Liver (tissue), 9 donors: Measurements from ENCODE around the gene MICAL3. TPM values are rescaled to one million over a fixed set of nuclear protein-coding genes. Genes with fewer than 3 reads are reported as not detected.

ENCODE experiments used
- DNase-seq: peaks from one replicate; pipeline ENCODE4 v3.0.0-alpha.2; 2017; ENCODE audit warnings: low spot score
- H3K27ac ChIP-seq, 2 donors: one replicate each; pipeline ENCODE4 v1.7.0; 2013; ENCODE audit warnings: inconsistent platforms in 2 of 2, low read length in 2 of 2, control low read depth in 1 of 2, low read depth in 1 of 2, mild to moderate bottlenecking in 1 of 2
- H3K27me3 ChIP-seq, 4 donors: one replicate each; pipeline versions ENCODE4 v1.6.1 to v1.7.0; 2013; ENCODE audit warnings: low read length in 3 of 4, inconsistent platforms in 1 of 4, mild to moderate bottlenecking in 1 of 4, moderate library complexity in 1 of 4; ENCODE audit not compliant: control insufficient read depth in 4 of 4, insufficient read depth in 4 of 4
- H3K36me3 ChIP-seq, 4 donors: one replicate each; pipeline versions ENCODE4 v1.6.1 to v1.7.0; 2013; ENCODE audit warnings: low read length in 3 of 4, mild to moderate bottlenecking in 3 of 4, low read depth in 1 of 4, moderate library complexity in 1 of 4; ENCODE audit not compliant: control insufficient read depth in 4 of 4, insufficient read depth in 3 of 4
- H3K4me1 ChIP-seq, 4 donors: one replicate each; pipeline versions ENCODE4 v1.6.1 to v1.7.0; 2013; ENCODE audit warnings: low read length in 3 of 4, mild to moderate bottlenecking in 3 of 4, moderate library complexity in 1 of 4; ENCODE audit not compliant: control insufficient read depth in 4 of 4, insufficient read depth in 4 of 4
- H3K4me3 ChIP-seq, 3 donors: one replicate each; pipeline versions ENCODE4 v1.6.1 to v1.7.0; 2013; ENCODE audit warnings: low read length in 3 of 3, control low read depth in 1 of 3, low read depth in 1 of 3, mild to moderate bottlenecking in 1 of 3
- H3K9ac ChIP-seq, 2 donors: one replicate each; pipeline ENCODE4 v1.7.0; 2013; ENCODE audit warnings: low read length in 2 of 2, mild to moderate bottlenecking in 2 of 2, moderate library complexity in 2 of 2, control low read depth in 1 of 2, low read depth in 1 of 2
- H3K9me3 ChIP-seq, 4 donors: one replicate each; pipeline versions ENCODE4 v1.6.1 to v1.7.0; 2013; ENCODE audit warnings: low read length in 3 of 4; ENCODE audit not compliant: control insufficient read depth in 4 of 4
- EGR1 ChIP-seq, 2 donors: IDR thresholded peaks; 2 replicates each; pipeline ENCODE4 v1.6.1; 2016 to 2018; ENCODE audit warnings: antibody characterized with exemption in 2 of 2, low read depth in 2 of 2
- FOXA1 ChIP-seq: IDR thresholded peaks from 2 replicates; pipeline ENCODE4 v1.6.1; 2016; ENCODE audit warnings: antibody characterized with exemption
- FOXA2 ChIP-seq: IDR thresholded peaks from 2 replicates; pipeline ENCODE4 v1.6.1; 2016; ENCODE audit warnings: antibody characterized with exemption
- GABPA ChIP-seq, 2 donors: IDR thresholded peaks in 1 of 2; conservative IDR thresholded peaks in 1 of 2; 2 replicates each; pipeline ENCODE4 v1.6.1; 2016; ENCODE audit warnings: antibody characterized with exemption in 2 of 2, mild to moderate bottlenecking in 1 of 2, moderate library complexity in 1 of 2
- HNF4A ChIP-seq, 2 donors: conservative IDR thresholded peaks; 2 replicates each; pipeline ENCODE4 v1.6.1; 2016; ENCODE audit warnings: antibody characterized with exemption in 2 of 2, mild to moderate bottlenecking in 2 of 2
- HNF4G ChIP-seq: IDR thresholded peaks from 2 replicates; pipeline ENCODE4 v1.6.1; 2016; ENCODE audit warnings: antibody characterized with exemption
- JUND ChIP-seq, 2 donors: IDR thresholded peaks; 2 replicates each; pipeline ENCODE4 v1.6.1; 2016; ENCODE audit warnings: antibody characterized with exemption in 2 of 2
- NR2F2 ChIP-seq: IDR thresholded peaks from 2 replicates; pipeline ENCODE4 v1.6.1; 2016; ENCODE audit warnings: antibody characterized with exemption
- RAD21 ChIP-seq, 2 donors: IDR thresholded peaks; 2 replicates each; pipeline ENCODE4 v1.6.1; 2016; ENCODE audit warnings: antibody characterized with exemption in 2 of 2, mild to moderate bottlenecking in 2 of 2
- RXRA ChIP-seq, 2 donors: IDR thresholded peaks; 2 replicates each; pipeline ENCODE4 v1.6.1; 2017 to 2018; ENCODE audit warnings: antibody characterized with exemption in 2 of 2, mild to moderate bottlenecking in 1 of 2
- SP1 ChIP-seq: IDR thresholded peaks from 2 replicates; pipeline ENCODE4 v1.6.1; 2018; ENCODE audit warnings: antibody characterized with exemption, mild to moderate bottlenecking
- TAF1 ChIP-seq: conservative IDR thresholded peaks from 2 replicates; pipeline ENCODE4 v1.6.1; 2016; ENCODE audit warnings: antibody characterized with exemption, mild to moderate bottlenecking
- YY1 ChIP-seq: IDR thresholded peaks from 2 replicates; pipeline ENCODE4 v1.6.1; 2016; ENCODE audit warnings: antibody characterized with exemption, mild to moderate bottlenecking
- WGBS: extraction: QIAGEN DNeasy Blood & Tissue Kit; methylation state at CpG from one replicate; pipeline ENCODE4 v1.1.7; 2013; 5-methylcytosine and 5-hydroxymethylcytosine counted together
- polyA plus RNA-seq, 2 donors: library from polyadenylated mRNA; stranded (reverse) in 1 of 2; unstranded in 1 of 2; fragments of 200-250 nt in 1 of 2; fragments of >200 nt in 1 of 2; fragmentation: Nextera tagmentation in 1 of 2; extraction: Ambion mirVana in 1 of 2; gene quantifications; one replicate each; pipeline versions ENCODE4 v1.2.1 to v1.2.3, GENCODE V29; 2013 to 2015
- total RNA-seq, 2 donors: library from RNA; depleted of rRNA; stranded (reverse); fragments of >200 nt; gene quantifications; one replicate each; pipeline ENCODE4 v1.2.3, GENCODE V29; 2014
- TF ChIP-seq, protein P1 (sequence below): IDR thresholded peaks from 2 replicates; pipeline ENCODE4 v1.6.1; 2016; ENCODE audit warnings: antibody characterized with exemption
- TF ChIP-seq, protein P2 (sequence below): fragments of 150-350 bp; IDR thresholded peaks from 2 replicates; pipeline ENCODE4 v1.5.1; 2017; ENCODE audit warnings: improper control_type of control experiment, low read depth, low read length; ENCODE audit not compliant: missing input control
- TF ChIP-seq, protein P3 (sequence below): IDR thresholded peaks from 2 replicates; pipeline ENCODE4 v1.6.1; 2016; ENCODE audit warnings: antibody characterized with exemption, mild to moderate bottlenecking
- TF ChIP-seq, protein P4 (sequence below): IDR thresholded peaks from 2 replicates; pipeline ENCODE4 v1.6.1; 2016; ENCODE audit warnings: antibody characterized with exemption
- TF ChIP-seq, protein P5 (sequence below): IDR thresholded peaks from 2 replicates; pipeline ENCODE4 v1.6.1; 2016; ENCODE audit warnings: antibody characterized with exemption
- donor health status: healthy.
- donor health status: healthy.
- donor health status: healthy.
- donor health status: healthy.
- donor health status: healthy.

MICAL3 gene
- total and polyA plus RNA-seq, 4 donors, result 6.4 to 38.4 (median 23.4) TPM

DNA sequence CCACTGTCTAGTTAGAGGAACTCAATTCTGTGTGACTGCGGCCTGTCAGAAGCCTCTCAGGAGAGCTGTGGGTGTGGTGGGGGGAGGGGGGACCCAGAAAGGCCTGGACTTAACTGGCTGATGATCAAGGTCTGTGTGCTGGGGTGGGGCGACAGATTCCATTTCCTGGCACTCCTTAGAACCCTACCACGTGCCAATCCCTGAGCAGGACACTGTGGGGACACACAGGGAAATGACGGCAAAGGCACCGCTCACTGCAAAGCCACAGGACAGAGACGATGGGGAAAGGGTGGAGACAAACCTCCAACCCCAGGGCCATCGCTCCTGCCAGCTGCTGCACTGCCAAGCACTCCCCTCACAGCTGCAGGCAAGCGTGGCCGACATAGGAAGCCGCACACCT is 191.7 kb downstream of the MICAL3 start:
- Histone ChIP-seq H3K36me3 (peaks cover 0 to 12% (median 5%) of the 10 kb centered on the region in 4 donors), H3K4me1 (peaks cover 4 to 73% (median 61%) of the 10 kb centered on the region in 4 donors), H3K27ac (peak overlapping the region; percentile 22 to 51), H3K9ac (no peak overlapping the region), H3K9me3 (no peaks in the 10 kb centered on the region), H3K4me3 (no peak overlapping the region), H3K27me3 (no peaks in the 10 kb centered on the region)
- 52% methylated on average over 10 of the region's 10 CpGs for WGBS
- no peak for DNase-seq
- TF ChIP-seq FOXA2, result no peak
- TF ChIP-seq, protein P1, sequence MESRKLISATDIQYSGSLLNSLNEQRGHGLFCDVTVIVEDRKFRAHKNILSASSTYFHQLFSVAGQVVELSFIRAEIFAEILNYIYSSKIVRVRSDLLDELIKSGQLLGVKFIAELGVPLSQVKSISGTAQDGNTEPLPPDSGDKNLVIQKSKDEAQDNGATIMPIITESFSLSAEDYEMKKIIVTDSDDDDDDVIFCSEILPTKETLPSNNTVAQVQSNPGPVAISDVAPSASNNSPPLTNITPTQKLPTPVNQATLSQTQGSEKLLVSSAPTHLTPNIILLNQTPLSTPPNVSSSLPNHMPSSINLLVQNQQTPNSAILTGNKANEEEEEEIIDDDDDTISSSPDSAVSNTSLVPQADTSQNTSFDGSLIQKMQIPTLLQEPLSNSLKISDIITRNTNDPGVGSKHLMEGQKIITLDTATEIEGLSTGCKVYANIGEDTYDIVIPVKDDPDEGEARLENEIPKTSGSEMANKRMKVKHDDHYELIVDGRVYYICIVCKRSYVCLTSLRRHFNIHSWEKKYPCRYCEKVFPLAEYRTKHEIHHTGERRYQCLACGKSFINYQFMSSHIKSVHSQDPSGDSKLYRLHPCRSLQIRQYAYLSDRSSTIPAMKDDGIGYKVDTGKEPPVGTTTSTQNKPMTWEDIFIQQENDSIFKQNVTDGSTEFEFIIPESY, result no peak
- peak; percentile 75 for TF ChIP-seq YY1
- TF ChIP-seq, protein P2, sequence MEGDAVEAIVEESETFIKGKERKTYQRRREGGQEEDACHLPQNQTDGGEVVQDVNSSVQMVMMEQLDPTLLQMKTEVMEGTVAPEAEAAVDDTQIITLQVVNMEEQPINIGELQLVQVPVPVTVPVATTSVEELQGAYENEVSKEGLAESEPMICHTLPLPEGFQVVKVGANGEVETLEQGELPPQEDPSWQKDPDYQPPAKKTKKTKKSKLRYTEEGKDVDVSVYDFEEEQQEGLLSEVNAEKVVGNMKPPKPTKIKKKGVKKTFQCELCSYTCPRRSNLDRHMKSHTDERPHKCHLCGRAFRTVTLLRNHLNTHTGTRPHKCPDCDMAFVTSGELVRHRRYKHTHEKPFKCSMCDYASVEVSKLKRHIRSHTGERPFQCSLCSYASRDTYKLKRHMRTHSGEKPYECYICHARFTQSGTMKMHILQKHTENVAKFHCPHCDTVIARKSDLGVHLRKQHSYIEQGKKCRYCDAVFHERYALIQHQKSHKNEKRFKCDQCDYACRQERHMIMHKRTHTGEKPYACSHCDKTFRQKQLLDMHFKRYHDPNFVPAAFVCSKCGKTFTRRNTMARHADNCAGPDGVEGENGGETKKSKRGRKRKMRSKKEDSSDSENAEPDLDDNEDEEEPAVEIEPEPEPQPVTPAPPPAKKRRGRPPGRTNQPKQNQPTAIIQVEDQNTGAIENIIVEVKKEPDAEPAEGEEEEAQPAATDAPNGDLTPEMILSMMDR, result no peak
- TF ChIP-seq EGR1 (IDR thresholded peaks at IDR 0.05; ENCODE audit: low read depth in 2 of 2), result peak in 1 of 2 donors; percentile 67
- TF ChIP-seq RXRA (IDR thresholded peaks at IDR 0.05), result peak; percentile 51 to 91
- TF ChIP-seq NR2F2, result no peak
- peak; percentile 19 to 33 for TF ChIP-seq RAD21 (IDR thresholded peaks at IDR 0.05)
- peak in 1 of 2 donors; percentile 77 for TF ChIP-seq HNF4A (conservative IDR thresholded peaks at IDR 0.05)
- no peak for TF ChIP-seq FOXA1
- TF ChIP-seq JUND (IDR thresholded peaks at IDR 0.05), result peak in 1 of 2 donors; percentile 50
- TF ChIP-seq, protein P3, sequence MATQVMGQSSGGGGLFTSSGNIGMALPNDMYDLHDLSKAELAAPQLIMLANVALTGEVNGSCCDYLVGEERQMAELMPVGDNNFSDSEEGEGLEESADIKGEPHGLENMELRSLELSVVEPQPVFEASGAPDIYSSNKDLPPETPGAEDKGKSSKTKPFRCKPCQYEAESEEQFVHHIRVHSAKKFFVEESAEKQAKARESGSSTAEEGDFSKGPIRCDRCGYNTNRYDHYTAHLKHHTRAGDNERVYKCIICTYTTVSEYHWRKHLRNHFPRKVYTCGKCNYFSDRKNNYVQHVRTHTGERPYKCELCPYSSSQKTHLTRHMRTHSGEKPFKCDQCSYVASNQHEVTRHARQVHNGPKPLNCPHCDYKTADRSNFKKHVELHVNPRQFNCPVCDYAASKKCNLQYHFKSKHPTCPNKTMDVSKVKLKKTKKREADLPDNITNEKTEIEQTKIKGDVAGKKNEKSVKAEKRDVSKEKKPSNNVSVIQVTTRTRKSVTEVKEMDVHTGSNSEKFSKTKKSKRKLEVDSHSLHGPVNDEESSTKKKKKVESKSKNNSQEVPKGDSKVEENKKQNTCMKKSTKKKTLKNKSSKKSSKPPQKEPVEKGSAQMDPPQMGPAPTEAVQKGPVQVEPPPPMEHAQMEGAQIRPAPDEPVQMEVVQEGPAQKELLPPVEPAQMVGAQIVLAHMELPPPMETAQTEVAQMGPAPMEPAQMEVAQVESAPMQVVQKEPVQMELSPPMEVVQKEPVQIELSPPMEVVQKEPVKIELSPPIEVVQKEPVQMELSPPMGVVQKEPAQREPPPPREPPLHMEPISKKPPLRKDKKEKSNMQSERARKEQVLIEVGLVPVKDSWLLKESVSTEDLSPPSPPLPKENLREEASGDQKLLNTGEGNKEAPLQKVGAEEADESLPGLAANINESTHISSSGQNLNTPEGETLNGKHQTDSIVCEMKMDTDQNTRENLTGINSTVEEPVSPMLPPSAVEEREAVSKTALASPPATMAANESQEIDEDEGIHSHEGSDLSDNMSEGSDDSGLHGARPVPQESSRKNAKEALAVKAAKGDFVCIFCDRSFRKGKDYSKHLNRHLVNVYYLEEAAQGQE, result peak; percentile 14
- TF ChIP-seq, protein P4, sequence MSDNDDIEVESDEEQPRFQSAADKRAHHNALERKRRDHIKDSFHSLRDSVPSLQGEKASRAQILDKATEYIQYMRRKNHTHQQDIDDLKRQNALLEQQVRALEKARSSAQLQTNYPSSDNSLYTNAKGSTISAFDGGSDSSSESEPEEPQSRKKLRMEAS, result peak; percentile 86
- peak in 1 of 2 donors; percentile 46 for TF ChIP-seq GABPA (IDR thresholded peaks at IDR 0.05 in 1 of 2, conservative IDR thresholded peaks at IDR 0.05 in 1 of 2)
- no peak for TF ChIP-seq TAF1
- TF ChIP-seq, protein P5, sequence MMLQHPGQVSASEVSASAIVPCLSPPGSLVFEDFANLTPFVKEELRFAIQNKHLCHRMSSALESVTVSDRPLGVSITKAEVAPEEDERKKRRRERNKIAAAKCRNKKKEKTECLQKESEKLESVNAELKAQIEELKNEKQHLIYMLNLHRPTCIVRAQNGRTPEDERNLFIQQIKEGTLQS, result no peak
- TF ChIP-seq SP1, result peak; percentile 49
- no peak for TF ChIP-seq HNF4G
